GM12892 (cell line): ENCODE measurements around the gene RACGAP1.

Experiments used
- POLR2A ChIP-seq: IDR thresholded peaks from 2 replicates; pipeline ENCODE4 v1.6.1; 2011; ENCODE audit warnings: low read depth, low read length, control low read depth
- POLR2AphosphoS5 ChIP-seq: IDR thresholded peaks from 2 replicates; pipeline ENCODE4 v1.6.1; 2011; ENCODE audit warnings: low read depth, low read length, control low read depth
- TAF1 ChIP-seq: IDR thresholded peaks from 2 replicates; pipeline ENCODE4 v1.6.1; 2011; ENCODE audit warnings: low read depth, mild to moderate bottlenecking, control low read depth, low read length, borderline replicate concordance

GRCh38 chr12:49968471-49968870 is 56.8 kb downstream of the RACGAP1 start:
- TF ChIP-seq POLR2A (no peak), TAF1 (no peak), POLR2AphosphoS5 (no peak)
